ENCODE data around the gene MATCAP1. TPM values are rescaled to one million over a fixed set of nuclear protein-coding genes. Genes with fewer than 3 reads are reported as not detected.

Gene MATCAP1
- total RNA-seq, 1 experiment from 2014 or later: 40.8 TPM

GRCh38 chr16:67170949-67171649, 12.7 kb downstream of the MATCAP1 start (continued):
- TF ChIP-seq AR (CRISPR knock-in tag; IDR thresholded peaks at IDR 0.05): no peak

GRCh38 chr16:67170168-67170948, 13.4 kb downstream of the MATCAP1 start, which contains the start of gene NOL3:
Gene NOL3 (plus strand): TSS chr16:67170538.
- H3K4me1 Mint-ChIP-seq: peaks cover 41% of the 10 kb centered on the region
- ATAC-seq (peak; percentile 33), DNase-seq (ENCODE audit: low spot score) (peak; percentile 82)
- H3K36me3 Mint-ChIP-seq: no peaks in the 10 kb centered on the region
- H3K4me3 Mint-ChIP-seq: peak within 1 kb of the TSS; percentile 85
- CTCF ChIA-PET: interaction anchor here (0.6 to 15.6 kb wide), 32 partner anchors 8 to 297 kb away, joined by 3 to 386 read pairs (median 5); partner anchors contain the start of genes B3GNT9, CES3, ELMO3 and EXOC3L1
- POLR2A ChIA-PET: interaction anchor here (0.5 to 2.5 kb wide), 7 partner anchors 8 to 258 kb away, joined by 3 to 9 read pairs (median 5); partner anchors contain the start of genes B3GNT9, CES3, FBXL8 and TRADD
- no peak within 1 kb of the TSS; the same call in 1 of the 2 replicates for H3K27ac Mint-ChIP-seq
- no peaks in the 10 kb centered on the region for H3K9me3 Mint-ChIP-seq
- peaks cover 95% of the 10 kb centered on the region for H3K27me3 Mint-ChIP-seq (ENCODE audit: low read depth)
- no peak for TF ChIP-seq PRRX2 (CRISPR knock-in tag; IDR thresholded peaks at IDR 0.05)
- no peak for TF ChIP-seq CTCF (IDR thresholded peaks at IDR 0.05)
- no peak for TF ChIP-seq MLX (CRISPR knock-in tag; IDR thresholded peaks at IDR 0.05)
- no peak for TF ChIP-seq ZNF416 (CRISPR knock-in tag; IDR thresholded peaks at IDR 0.05)
- no peak for TF ChIP-seq ZNF425 (CRISPR knock-in tag; conservative IDR thresholded peaks at IDR 0.05)
- TF ChIP-seq E2F5 (CRISPR knock-in tag; IDR thresholded peaks at IDR 0.05): no peak
- no peak for TF ChIP-seq ZNF263 (CRISPR knock-in tag; IDR thresholded peaks at IDR 0.05; ENCODE audit: low read depth)
- no peak for TF ChIP-seq IRF2 (CRISPR knock-in tag; IDR thresholded peaks at IDR 0.05; ENCODE audit: borderline replicate concordance, low read depth)
- no peak for TF ChIP-seq ZNF232 (CRISPR knock-in tag; IDR thresholded peaks at IDR 0.05)
- peak; percentile 20 for TF ChIP-seq GABPB1 (CRISPR knock-in tag; IDR thresholded peaks at IDR 0.05)
- TF ChIP-seq USF1 (CRISPR knock-in tag; IDR thresholded peaks at IDR 0.05): no peak
- no peak for TF ChIP-seq TP53 (CRISPR knock-in tag; IDR thresholded peaks at IDR 0.05)
- no peak for TF ChIP-seq ZSCAN18 (CRISPR knock-in tag; IDR thresholded peaks at IDR 0.05)
- TF ChIP-seq ZNF121 (CRISPR knock-in tag; IDR thresholded peaks at IDR 0.05): no peak
- TF ChIP-seq SP1 (CRISPR knock-in tag; conservative IDR thresholded peaks at IDR 0.05): peak; percentile 60; the same call in 1 of the 2 replicates
- TF ChIP-seq ATF1 (CRISPR knock-in tag; IDR thresholded peaks at IDR 0.05): no peak
- no peak for TF ChIP-seq AFF4 (CRISPR knock-in tag; IDR thresholded peaks at IDR 0.05; ENCODE audit: borderline replicate concordance)
- TF ChIP-seq ZNF423 (CRISPR knock-in tag; IDR thresholded peaks at IDR 0.05): no peak

Data from WTC11 (cell line).